MM.1S (cell line): ENCODE measurements around the gene TAGLN3.

Experiments used
- DNase-seq: peaks from one replicate; pipeline ENCODE4 v3.0.0-alpha.2; 2015
- H2AFZ ChIP-seq: fragments of 300-600 bp; sonication (generic); 2 replicates; pipeline ENCODE4 v1.6.0; 2016; ENCODE audit warnings: antibody characterized with exemption, low read length
- H3F3A ChIP-seq: fragments of 300-600 bp; sonication (generic); 2 replicates; pipeline ENCODE4 v1.6.1; 2016; ENCODE audit warnings: mild to moderate bottlenecking, antibody characterized with exemption, low read length, moderate library complexity, mixed read lengths; ENCODE audit not compliant: insufficient read depth
- H3K27ac ChIP-seq: fragments of 300-600 bp; sonication (generic); 2 replicates; pipeline ENCODE4 v1.5.1; 2016; ENCODE audit warnings: mild to moderate bottlenecking, low read length
- H3K27me3 ChIP-seq: fragments of 300-600 bp; sonication (generic); replicated peaks from 2 replicates; pipeline ENCODE4 v1.6.0; 2016; ENCODE audit warnings: low read length; ENCODE audit not compliant: insufficient read depth
- H3K36me3 ChIP-seq: fragments of 300-600 bp; sonication (generic); replicated peaks from 2 replicates; pipeline ENCODE4 v1.6.1; 2016; ENCODE audit warnings: mild to moderate bottlenecking, low read length, mixed read lengths; ENCODE audit not compliant: insufficient read depth
- H3K4me1 ChIP-seq: fragments of 300-600 bp; sonication (generic); 2 replicates; pipeline ENCODE4 v1.6.1; 2016; ENCODE audit warnings: low read length, mixed read lengths
- H3K4me2 ChIP-seq: fragments of 300-600 bp; sonication (generic); 2 replicates; pipeline ENCODE4 v1.6.0; 2016; ENCODE audit warnings: low read depth, low read length
- H3K4me3 ChIP-seq: fragments of 300-600 bp; sonication (generic); 2 replicates; pipeline ENCODE4 v1.5.1; 2016; ENCODE audit warnings: low read length, mixed read lengths
- H3K79me2 ChIP-seq: fragments of 300-600 bp; sonication (generic); 2 replicates; pipeline ENCODE4 v1.6.1; 2016; ENCODE audit warnings: mixed run types, low read length, mixed read lengths
- H3K9ac ChIP-seq: fragments of 300-600 bp; sonication (generic); 2 replicates; pipeline ENCODE4 v1.6.1; 2016; ENCODE audit warnings: low read length, mixed read lengths
- H3K9me2 ChIP-seq: fragments of 300-600 bp; sonication (generic); replicated peaks from 2 replicates; pipeline ENCODE4 v1.6.1; 2016; ENCODE audit warnings: mild to moderate bottlenecking, low read length, mixed read lengths; ENCODE audit not compliant: insufficient read depth
- H3K9me3 ChIP-seq: fragments of 300-600 bp; sonication (generic); replicated peaks from 2 replicates; pipeline ENCODE4 v1.6.1; 2016; ENCODE audit warnings: mild to moderate bottlenecking, low read length, mixed read lengths; ENCODE audit not compliant: insufficient read depth
- H4K20me1 ChIP-seq: fragments of 300-600 bp; sonication (generic); 2 replicates; pipeline ENCODE4 v1.6.1; 2016; ENCODE audit warnings: mild to moderate bottlenecking, low read length, moderate library complexity, mixed read lengths; ENCODE audit not compliant: insufficient read depth
- CTCF ChIP-seq: fragments of 300-600 bp; sonication (generic); IDR thresholded peaks from 2 replicates; pipeline ENCODE4 v1.5.1; 2016; ENCODE audit warnings: antibody characterized with exemption, low read length, mixed read lengths
- EZH2 ChIP-seq: fragments of 300-600 bp; sonication (generic); optimal IDR thresholded peaks from 2 replicates; pipeline ENCODE3; 2017; ENCODE audit warnings: low read depth, mild to moderate bottlenecking, antibody characterized with exemption, low read length, mixed read lengths
- EZH2phosphoT487 ChIP-seq: fragments of 300-600 bp; sonication (generic); IDR thresholded peaks from 2 replicates; pipeline ENCODE4 v1.6.1; 2018; ENCODE audit warnings: antibody characterized with exemption, low read length

Gene TAGLN3

DNA sequence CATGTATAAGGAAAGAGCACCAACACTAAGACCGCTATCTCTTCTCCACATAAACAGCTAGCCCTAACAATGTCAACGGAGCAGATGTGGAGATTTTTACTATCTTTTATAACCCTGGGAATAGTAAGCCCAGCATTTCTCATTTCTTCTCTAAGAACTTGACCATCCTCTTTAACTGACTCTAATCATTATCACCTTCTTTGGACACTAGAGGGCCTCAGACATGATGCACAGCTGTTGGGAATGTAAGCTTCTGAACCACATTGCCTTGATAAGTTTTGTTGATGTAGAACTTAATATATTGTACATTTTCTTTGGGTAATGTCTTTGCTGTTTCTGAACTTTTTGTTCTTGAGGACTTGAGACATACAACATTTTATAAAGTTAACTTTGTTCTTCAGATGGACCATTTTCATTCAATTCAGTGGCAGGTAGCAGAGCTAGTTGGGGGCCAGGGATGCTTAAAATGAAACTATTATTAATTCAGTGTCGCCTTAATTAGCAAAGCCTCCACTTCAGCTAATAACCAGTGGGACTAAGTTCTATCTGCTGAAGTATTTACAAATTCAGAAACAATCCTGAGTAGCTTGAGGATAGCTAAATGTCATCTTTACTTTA lies 9.6 kb upstream of the TAGLN3 start:
- H3K27me3 ChIP-seq, result no peaks in the 10 kb centered on the region
- H3F3A ChIP-seq, result no peaks in the 10 kb centered on the region
- H3K9me3 ChIP-seq, result no peaks in the 10 kb centered on the region
- H3K4me3 ChIP-seq, result no peak overlapping the region
- H3K4me1 ChIP-seq, result no peaks in the 10 kb centered on the region
- no peak overlapping the region for H3K27ac ChIP-seq
- no peaks in the 10 kb centered on the region for H3K79me2 ChIP-seq
- TF ChIP-seq CTCF, result peak; percentile 80
- TF ChIP-seq EZH2phosphoT487, result no peak
- no peak for TF ChIP-seq EZH2
- no peaks in the 10 kb centered on the region; the same call in 1 of the 2 replicates for H3K36me3 ChIP-seq
- H3K9me2 ChIP-seq, result no peaks in the 10 kb centered on the region
- H3K4me2 ChIP-seq, result no peak overlapping the region
- no peak overlapping the region for H3K9ac ChIP-seq
- H2AFZ ChIP-seq, result no peak overlapping the region
- no peaks in the 10 kb centered on the region for H4K20me1 ChIP-seq
- peak; percentile 77 for DNase-seq

DNA sequence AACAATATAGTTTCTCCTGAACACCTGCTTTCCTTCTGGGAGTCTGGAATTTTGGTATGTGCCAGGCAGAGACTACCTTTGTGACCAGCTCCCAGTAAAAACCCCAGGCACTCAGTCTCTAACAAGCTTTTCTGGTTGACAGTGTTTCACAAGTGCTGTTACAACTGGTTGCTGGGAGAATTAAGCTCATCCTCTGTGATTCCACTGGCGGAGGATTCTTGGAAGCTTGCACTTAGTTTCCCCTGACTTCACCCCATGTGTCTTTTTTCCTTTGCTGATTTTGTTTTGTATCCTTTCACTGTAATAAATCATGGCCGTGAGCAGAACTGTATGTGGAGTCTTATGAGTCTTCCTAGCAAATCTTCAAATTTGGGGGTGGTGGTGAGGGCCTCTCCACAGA lies 5.7 kb upstream of the TAGLN3 start:
- Histone ChIP-seq H3K27ac (no peak overlapping the region), H3K9me2 (no peaks in the 10 kb centered on the region), H4K20me1 (no peaks in the 10 kb centered on the region), H3K4me2 (no peak overlapping the region), H3K4me1 (no peaks in the 10 kb centered on the region), H3K4me3 (no peak overlapping the region), H3K9ac (no peak overlapping the region), H3K27me3 (no peaks in the 10 kb centered on the region), H3K9me3 (no peaks in the 10 kb centered on the region), H3F3A (no peaks in the 10 kb centered on the region), H3K79me2 (no peaks in the 10 kb centered on the region), H3K36me3 (no peaks in the 10 kb centered on the region; the same call in 1 of the 2 replicates), H2AFZ (no peak overlapping the region)
- no peak for TF ChIP-seq CTCF
- no peak for TF ChIP-seq EZH2
- no peak for TF ChIP-seq EZH2phosphoT487
- DNase-seq, result no peak

GRCh38 chr3:111999484-112000324 lies 982 bp downstream of the TAGLN3 start:
- Histone ChIP-seq H3K4me3 (peak overlapping the region; percentile 77), H3K9ac (0 out of 2 replicates have a peak overlapping the region, but pooled peaks have one; percentile 5), H3K27me3 (no peaks in the 10 kb centered on the region), H3K36me3 (no peaks in the 10 kb centered on the region), H2AFZ (peak overlapping the region; percentile 97), H3K79me2 (no peaks in the 10 kb centered on the region), H3K9me3 (no peaks in the 10 kb centered on the region), H3K9me2 (no peaks in the 10 kb centered on the region), H3K4me2 (peak overlapping the region; percentile 97), H3K27ac (no peak overlapping the region), H3F3A (peaks cover 3% of the 10 kb centered on the region; the same call in 1 of the 2 replicates), H4K20me1 (no peaks in the 10 kb centered on the region), H3K4me1 (no peaks in the 10 kb centered on the region)
- peak; percentile 24 for DNase-seq
- no peak for TF ChIP-seq CTCF
